ENCODE results near the gene STARD9. TPM values are rescaled to one million over a fixed set of nuclear protein-coding genes. Genes with fewer than 3 reads are reported as not detected.
"Not testable (repeated sequence)": the region's sequence is repeated elsewhere in the genome, so short reads cannot be mapped to it uniquely, and the experiment has no call there.

STARD9 gene
- total RNA-seq, 1 donor from 2014 or later, result 4.8 TPM

- DNase-seq (ENCODE audit: low read depth, low spot score), result no peak
Observed at GRCh38 chr15:42590619-42591237, 15.3 kb downstream of the STARD9 start.

DNA sequence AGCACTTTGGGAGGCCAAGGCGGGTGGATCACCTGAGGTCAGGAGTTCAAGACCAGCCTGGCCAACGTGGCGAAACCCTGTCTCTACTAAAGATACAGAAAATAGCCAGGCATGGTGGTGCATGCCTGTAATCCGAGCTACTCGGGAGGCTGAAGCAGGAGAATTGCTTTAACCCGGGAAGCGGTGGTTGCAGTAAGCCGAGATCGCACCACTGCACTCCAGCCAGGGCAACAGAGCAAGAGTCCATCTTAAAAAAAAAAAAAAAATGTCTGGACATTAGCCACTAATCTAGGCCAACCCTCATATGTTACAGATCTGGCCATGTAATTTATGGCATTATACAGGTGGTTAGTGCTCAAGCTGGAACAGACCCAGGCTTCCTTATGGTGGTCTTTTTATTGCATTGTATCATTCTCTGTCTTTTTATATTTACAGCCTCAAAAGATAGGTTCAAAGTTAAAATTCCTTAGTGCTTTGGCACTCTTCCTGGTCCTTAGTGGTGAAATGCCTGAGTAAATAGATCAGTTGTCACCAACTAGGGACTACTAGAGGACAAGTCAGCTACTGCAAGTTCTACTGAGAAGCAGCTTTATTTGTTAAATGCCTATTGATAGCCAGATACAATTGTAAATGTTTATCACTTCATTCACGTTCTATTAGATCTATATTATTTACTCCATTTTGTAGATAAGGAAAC is 16.0 kb downstream of the STARD9 start:
- no peak for DNase-seq (ENCODE audit: low read depth, low spot score)

GRCh38 chr15:42592716-42593115 is 17.3 kb downstream of the STARD9 start:
- no peak for DNase-seq (ENCODE audit: low read depth, low spot score)

- no peak for DNase-seq (ENCODE audit: low read depth, low spot score)
Observed at GRCh38 chr15:42593143-42593542, 17.7 kb downstream of the STARD9 start.

GRCh38 chr15:42594095-42594494 is 18.7 kb downstream of the STARD9 start:
- no peak for DNase-seq (ENCODE audit: low read depth, low spot score)

DNA sequence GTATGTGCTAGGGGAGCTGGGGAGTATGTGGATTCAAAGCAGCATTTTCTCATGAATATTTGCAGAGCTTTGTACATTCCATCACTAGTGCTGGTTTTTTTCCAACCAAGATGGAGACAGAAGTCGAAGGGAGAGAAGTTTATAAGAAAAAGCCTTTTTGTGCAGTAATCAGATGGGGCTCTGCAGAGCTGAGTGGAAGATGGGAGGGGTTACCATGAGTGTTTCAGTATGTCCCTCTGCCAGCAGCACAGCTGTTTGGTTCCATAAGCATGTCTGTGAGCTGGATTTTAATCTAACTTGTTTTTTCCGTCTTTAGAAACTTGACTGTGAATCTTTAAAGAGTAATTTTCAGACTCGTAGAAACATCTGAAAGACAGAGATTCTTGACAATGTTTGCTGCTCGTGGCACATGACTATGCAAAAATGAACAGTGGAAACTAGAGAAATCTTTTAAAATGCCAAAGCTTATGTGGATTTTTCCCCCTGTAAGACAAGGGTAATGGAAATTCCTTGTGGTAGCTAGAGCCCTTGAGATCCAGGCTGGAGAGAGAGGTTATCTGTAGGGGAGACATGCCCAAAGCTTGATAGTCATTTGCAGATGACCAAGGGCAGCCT is 20.3 kb downstream of the STARD9 start:
- DNase-seq (ENCODE audit: low read depth, low spot score), result no peak

GRCh38 chr15:42601316-42601715 is 25.9 kb downstream of the STARD9 start:
- not testable (repeated sequence) for DNase-seq (ENCODE audit: low read depth, low spot score)

DNA sequence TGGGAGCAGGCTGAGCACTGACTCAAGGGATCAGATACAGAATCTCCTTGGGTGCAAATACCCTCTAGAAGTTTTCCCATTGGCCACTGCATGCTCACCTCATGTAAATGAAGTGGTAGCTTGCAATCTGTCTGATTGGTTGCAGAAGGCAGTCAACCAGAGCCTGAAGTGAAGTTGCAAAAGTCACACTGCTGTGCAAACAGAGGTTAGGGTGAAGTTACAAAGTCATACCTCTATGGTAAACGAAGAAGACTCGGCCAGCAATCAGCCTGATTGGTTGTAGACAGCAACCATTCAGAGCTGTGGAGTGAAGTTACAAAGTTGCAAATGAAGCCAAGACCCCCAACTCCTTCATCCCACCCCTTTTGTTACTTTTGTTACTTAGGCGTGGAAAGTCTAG is 27.1 kb downstream of the STARD9 start:
- no peak for DNase-seq (ENCODE audit: low read depth, low spot score)

GRCh38 chr15:42603978-42604377 is 28.6 kb downstream of the STARD9 start:
- DNase-seq (ENCODE audit: low read depth, low spot score), result no peak

- DNase-seq (ENCODE audit: low read depth, low spot score), result peak; percentile 43
Observed at GRCh38 chr15:42604894-42605744, 29.7 kb downstream of the STARD9 start.

DNA sequence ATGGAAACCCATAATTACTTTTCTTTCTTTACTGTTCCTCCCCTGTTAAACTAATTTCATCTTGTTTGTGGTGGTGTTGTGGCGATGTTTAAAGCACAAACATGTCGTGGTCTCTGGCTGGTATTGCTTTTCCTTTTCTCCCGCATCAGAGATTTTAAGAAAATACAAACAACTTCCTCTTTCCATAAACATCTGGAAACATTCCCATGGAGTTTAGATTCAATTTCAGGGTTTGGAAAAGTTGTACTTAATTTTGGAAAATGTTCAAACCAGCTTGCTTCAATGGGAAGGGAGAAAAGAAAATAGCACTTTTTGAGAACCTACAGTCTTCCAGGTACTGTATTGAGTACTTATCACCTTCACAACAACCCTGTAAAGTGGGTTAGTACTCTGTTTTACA is 30.4 kb downstream of the STARD9 start:
- DNase-seq (ENCODE audit: low read depth, low spot score), result no peak

GRCh38 chr15:42608110-42608531 is 32.7 kb downstream of the STARD9 start:
- DNase-seq (ENCODE audit: low read depth, low spot score), result no peak

DNA sequence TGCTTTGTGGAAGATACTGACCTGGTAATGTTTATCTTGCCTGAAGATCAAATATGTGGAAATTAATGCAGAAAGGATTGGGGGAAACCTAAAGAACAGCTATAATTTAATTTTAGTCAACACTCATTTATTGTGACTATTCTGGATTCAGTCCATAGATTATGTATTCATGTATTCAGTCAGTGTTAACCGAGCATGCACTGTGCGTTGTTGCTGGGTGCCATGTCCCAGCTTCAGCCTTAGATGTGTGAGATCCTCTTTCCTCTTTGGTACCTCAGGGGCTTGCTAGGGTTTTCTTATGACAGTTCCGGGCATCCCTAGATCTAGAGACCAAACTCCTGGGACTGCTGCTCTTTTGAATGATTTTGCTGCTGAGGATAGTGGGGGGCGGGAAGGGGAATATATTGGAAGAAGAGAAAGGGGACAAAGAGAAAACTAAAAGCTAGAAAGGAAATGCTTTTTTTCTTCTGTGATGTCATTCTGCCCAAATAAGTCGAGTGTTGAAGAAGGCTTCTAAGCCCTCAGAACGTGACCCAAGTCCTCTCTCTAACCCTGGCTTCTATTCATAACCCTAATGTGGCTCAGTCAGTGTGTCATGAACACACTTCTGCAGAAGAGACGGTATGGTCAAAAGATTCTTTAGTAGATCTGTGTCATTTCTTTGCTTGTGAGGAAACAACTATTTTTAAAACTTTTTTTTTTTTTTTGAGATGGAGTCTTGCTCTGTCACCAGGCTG is 33.5 kb downstream of the STARD9 start:
- DNase-seq (ENCODE audit: low read depth, low spot score), result no peak

GRCh38 chr15:42611532-42611931 is 36.1 kb downstream of the STARD9 start:
- peak; percentile 19 for DNase-seq (ENCODE audit: low read depth, low spot score)

GRCh38 chr15:42612367-42612912 is 37.0 kb downstream of the STARD9 start:
- DNase-seq (ENCODE audit: low read depth, low spot score), result no peak

DNA sequence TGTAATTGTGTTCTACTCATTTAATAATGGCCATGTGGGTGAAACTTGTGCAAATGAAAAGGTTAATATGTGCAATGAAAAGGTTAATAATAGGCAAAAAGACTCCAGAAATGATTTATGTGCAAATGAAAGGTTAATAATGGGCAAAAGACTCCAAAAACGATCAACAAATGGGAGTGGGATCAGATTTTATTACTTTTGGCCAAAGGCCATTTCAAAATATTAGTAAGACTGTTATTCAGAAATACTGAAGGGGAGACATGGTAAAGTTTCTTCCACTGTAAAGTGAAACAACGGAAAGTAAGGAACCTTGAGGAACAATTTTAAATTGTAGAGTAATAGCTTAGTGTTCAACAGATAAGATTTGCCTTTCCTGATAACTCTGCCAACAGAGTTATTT is 40.7 kb downstream of the STARD9 start:
- DNase-seq (ENCODE audit: low read depth, low spot score), result no peak

GRCh38 chr15:42619656-42620371 is 44.4 kb downstream of the STARD9 start:
- DNase-seq (ENCODE audit: low read depth, low spot score), result no peak

DNA sequence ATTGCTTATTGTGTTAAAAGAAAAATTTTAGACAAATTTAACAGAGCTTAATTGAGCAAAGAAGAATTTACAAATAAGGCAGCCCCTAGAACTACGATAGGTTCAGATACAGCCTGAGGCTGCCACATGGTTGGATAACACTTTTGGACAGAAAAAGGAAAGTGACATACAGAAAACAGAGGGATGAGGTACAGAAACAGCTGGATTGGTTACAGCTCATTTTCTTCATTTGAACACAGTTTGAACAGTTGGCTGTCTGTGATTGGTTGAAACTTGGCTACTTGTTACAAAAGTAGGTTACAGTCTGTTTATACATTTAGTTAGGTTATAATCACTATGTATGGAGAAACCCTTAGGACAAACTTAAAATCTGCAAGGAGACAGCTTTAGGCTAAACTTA is 46.0 kb downstream of the STARD9 start:
- DNase-seq (ENCODE audit: low read depth, low spot score), result no peak

DNA sequence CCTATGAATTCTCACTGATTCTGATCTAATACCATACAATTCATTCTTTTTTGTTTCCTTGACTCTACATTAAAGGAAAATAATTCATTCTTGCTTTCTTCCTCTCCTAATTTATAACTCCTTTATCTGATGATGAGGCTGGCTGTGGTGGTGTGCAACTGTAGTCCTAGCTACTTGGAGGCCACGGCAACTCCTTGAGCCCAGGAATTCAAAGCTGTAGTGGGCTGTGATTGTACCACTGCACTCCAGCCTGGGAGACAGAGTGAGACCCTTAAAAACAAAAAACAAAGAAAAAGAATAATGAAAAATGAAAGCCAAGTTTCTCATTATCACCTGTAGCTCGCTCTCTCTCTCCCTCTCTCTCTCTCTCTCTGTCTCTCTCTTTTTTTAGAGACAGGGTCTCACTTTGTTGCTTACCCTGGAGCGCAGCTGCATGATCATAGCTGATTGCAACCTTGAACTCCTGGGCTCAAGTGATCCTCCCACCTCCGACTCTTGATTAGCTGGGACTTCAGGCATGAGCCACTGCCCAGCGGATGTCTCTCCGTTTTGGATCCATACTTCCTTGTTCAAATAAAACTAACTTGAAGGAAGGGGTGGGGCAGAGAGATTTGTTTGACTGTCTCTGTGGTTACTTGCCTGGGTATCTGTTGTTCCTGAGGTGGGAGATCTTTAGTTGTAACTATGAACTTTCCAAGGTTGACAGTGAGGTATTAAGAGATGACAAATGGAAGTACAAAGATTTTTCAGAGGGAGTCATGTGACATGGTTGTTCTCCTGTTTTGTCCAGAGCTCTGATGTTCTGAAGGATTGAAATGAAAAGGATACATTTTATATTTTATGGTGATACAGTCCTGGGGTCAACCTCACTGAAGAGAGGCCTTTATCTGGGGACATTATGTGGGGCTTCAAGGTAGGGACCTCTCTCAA is 46.9 kb downstream of the STARD9 start:
- DNase-seq (ENCODE audit: low read depth, low spot score), result no peak

Data from pulmonary artery endothelial cell (primary cell).